HL-60 (cell line): ENCODE data around the gene MBNL3.

Experiments used
- DNase-seq, 2 experiments: peaks; one replicate each; pipeline ENCODE4 v3.0.0-alpha.2; 2010 to 2020; ENCODE audit warnings: low read depth in 1 of 2, low spot score in 1 of 2
- H3K27ac ChIP-seq: fragments of 250-450 bp; sonication (Bioruptor Pico); replicated peaks from 2 replicates; pipeline ENCODE4 v1.5.1; 2020; ENCODE audit warnings: mild to moderate bottlenecking, moderate library complexity
- H3K27me3 ChIP-seq: fragments of 250-450 bp; sonication (Bioruptor Pico); 2 replicates; pipeline ENCODE4 v1.5.1; 2021; ENCODE audit warnings: mild to moderate bottlenecking, moderate library complexity; ENCODE audit not compliant: insufficient read depth, poor library complexity, severe bottlenecking
- H3K4me3 ChIP-seq: replicated peaks from 2 replicates; pipeline ENCODE4 v1.5.1; 2011; ENCODE audit warnings: mild to moderate bottlenecking, control low read depth, low read length; ENCODE audit not compliant: insufficient read depth
- CTCF ChIP-seq: IDR thresholded peaks from one replicate; pipeline ENCODE4 v1.5.1; 2011; ENCODE audit warnings: low read length, control low read depth, inconsistent platforms; ENCODE audit not compliant: insufficient read depth
- GABPA ChIP-seq: IDR thresholded peaks from 2 replicates; pipeline ENCODE4 v1.6.1; 2012; ENCODE audit warnings: low read depth
- POLR2AphosphoS5 ChIP-seq: IDR thresholded peaks from 2 replicates; pipeline ENCODE4 v1.6.1; 2012; ENCODE audit warnings: low read depth
- SPI1 ChIP-seq: IDR thresholded peaks from 2 replicates; pipeline ENCODE4 v1.6.1; 2012; ENCODE audit warnings: low read depth, mild to moderate bottlenecking, borderline replicate concordance
- TF ChIP-seq, protein P1 (sequence below): IDR thresholded peaks from 2 replicates; pipeline ENCODE4 v1.6.1; 2012; ENCODE audit warnings: low read depth; ENCODE audit not compliant: insufficient replicate concordance

Gene MBNL3

GRCh38 chrX:132393992-132394391 lies 94.8 kb downstream of the MBNL3 start:
- TF ChIP-seq, protein P1, sequence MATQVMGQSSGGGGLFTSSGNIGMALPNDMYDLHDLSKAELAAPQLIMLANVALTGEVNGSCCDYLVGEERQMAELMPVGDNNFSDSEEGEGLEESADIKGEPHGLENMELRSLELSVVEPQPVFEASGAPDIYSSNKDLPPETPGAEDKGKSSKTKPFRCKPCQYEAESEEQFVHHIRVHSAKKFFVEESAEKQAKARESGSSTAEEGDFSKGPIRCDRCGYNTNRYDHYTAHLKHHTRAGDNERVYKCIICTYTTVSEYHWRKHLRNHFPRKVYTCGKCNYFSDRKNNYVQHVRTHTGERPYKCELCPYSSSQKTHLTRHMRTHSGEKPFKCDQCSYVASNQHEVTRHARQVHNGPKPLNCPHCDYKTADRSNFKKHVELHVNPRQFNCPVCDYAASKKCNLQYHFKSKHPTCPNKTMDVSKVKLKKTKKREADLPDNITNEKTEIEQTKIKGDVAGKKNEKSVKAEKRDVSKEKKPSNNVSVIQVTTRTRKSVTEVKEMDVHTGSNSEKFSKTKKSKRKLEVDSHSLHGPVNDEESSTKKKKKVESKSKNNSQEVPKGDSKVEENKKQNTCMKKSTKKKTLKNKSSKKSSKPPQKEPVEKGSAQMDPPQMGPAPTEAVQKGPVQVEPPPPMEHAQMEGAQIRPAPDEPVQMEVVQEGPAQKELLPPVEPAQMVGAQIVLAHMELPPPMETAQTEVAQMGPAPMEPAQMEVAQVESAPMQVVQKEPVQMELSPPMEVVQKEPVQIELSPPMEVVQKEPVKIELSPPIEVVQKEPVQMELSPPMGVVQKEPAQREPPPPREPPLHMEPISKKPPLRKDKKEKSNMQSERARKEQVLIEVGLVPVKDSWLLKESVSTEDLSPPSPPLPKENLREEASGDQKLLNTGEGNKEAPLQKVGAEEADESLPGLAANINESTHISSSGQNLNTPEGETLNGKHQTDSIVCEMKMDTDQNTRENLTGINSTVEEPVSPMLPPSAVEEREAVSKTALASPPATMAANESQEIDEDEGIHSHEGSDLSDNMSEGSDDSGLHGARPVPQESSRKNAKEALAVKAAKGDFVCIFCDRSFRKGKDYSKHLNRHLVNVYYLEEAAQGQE = no peak
- TF ChIP-seq CTCF (no peak), POLR2AphosphoS5 (no peak), SPI1 (no peak), GABPA (no peak)
- DNase-seq = no peak
- Histone ChIP-seq H3K27me3 (no peaks in the 10 kb centered on the region), H3K4me3 (no peak overlapping the region), H3K27ac (no peak overlapping the region)

- DNase-seq = no peak
- Histone ChIP-seq H3K27me3 (no peaks in the 10 kb centered on the region), H3K4me3 (no peak overlapping the region), H3K27ac (no peak overlapping the region)
- TF ChIP-seq SPI1 (no peak), GABPA (no peak), POLR2AphosphoS5 (no peak)
These were observed 95.4 kb downstream of the MBNL3 start for GRCh38 chrX:132393485-132393884.

DNA sequence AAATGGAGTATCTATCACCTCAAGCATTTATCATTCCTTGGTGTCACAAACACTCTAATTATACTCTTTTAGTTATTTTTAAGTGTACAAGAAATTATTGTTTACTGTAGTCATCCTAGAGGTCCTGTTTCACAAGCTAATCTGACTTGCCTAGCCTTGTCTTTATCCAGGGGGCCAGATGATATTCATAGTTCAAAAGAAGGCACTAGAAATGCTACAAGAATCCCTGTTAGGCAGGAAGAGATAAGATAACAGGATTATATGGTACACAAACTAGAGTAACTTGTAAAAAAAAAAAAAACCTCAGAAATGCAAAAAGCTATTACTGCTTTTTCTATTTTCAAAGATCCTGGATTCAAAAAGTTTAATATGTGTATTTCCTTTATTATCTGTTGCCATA lies 95.8 kb downstream of the MBNL3 start:
- H3K27ac ChIP-seq = no peak overlapping the region
- no peak for TF ChIP-seq SPI1
- no peak for TF ChIP-seq GABPA
- no peak for TF ChIP-seq CTCF
- DNase-seq = no peak
- H3K27me3 ChIP-seq = no peaks in the 10 kb centered on the region
- H3K4me3 ChIP-seq = no peak overlapping the region

- no peak for TF ChIP-seq CTCF
- no peak for TF ChIP-seq SPI1
- TF ChIP-seq POLR2AphosphoS5 = no peak
- TF ChIP-seq, protein P1 = no peak
- TF ChIP-seq GABPA = no peak
- DNase-seq = no peak
- no peak overlapping the region for H3K4me3 ChIP-seq
- no peaks in the 10 kb centered on the region for H3K27me3 ChIP-seq
- H3K27ac ChIP-seq = no peak overlapping the region
These were observed 98.0 kb downstream of the MBNL3 start for GRCh38 chrX:132390792-132391191.
